ENCODE measurements around the gene OR10C1. TPM values are rescaled to one million over a fixed set of nuclear protein-coding genes. Genes with fewer than 3 reads are reported as not detected.

OR10C1 gene
- polyA plus RNA-seq, 2 of the 4 experiments (the other 2 are of a cell fraction) = not detected

DNA sequence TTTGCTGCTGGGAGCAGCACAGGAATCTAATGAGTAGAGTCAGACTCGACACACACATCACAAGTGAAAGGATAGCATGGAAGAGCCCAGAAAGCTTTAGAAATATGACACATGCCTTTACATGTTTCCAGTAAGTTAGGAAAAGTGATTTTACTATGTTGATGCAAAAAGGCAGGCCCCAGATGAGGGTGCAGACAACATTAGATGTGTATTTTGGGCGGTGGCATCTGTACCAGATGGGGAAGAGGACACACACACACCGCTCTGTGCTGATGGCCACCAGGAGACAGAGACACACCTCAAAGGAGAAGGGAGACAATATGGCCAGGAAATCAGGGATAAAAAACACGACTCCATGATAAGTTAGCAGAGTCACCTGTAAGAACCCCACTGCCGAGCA is 48.0 kb downstream of the OR10C1 start:
- ChIA-PET CTCF (interaction anchor here (0.6 kb wide), 1 partner anchor 30 kb away, joined by 3 read pairs; no protein-coding TSS in a partner anchor), POLR2A (no interaction called here)
- no peak for FAIRE-seq

DNA sequence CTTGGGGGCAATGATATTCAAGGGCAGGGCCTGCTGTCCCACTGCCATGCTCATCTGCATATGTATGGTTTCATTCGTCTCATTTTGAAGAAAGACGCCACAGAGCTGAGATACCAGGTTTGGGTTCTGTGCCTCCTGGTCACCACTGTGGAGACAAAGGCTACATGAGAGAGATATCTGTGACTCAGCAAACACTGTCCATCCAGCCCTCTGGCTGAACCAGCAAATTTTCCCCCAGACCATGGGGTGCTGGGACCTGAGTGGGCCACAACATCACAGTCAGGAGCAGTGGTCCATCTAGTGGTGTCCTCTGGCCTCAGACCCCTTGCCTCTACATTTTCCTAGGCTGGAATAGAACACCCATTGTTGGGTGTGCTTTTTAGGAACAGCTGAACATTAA is 48.6 kb downstream of the OR10C1 start, which contains the start of gene MAS1L:
Gene MAS1L, minus strand, starts transcription at position 297 of the 400 bp plus-strand sequence. Its CDS starts 54 bp downstream, at position 243.
- Histone ChIP-seq H3K4me3 (no peak within 1 kb of the TSS), H3K4me1 (no peaks in the 10 kb centered on the region), H3K4me2 (no peak within 1 kb of the TSS), H3K9me3 (no peaks in the 10 kb centered on the region), H3K27ac (no peak within 1 kb of the TSS)
- CTCF ChIA-PET = no interaction called here
- POLR2A ChIA-PET = no interaction called here
- no peak for FAIRE-seq
- TF ChIP-seq HOXB5 (CRISPR knock-in tag; IDR thresholded peaks at IDR 0.05) (no peak), MAFK (IDR thresholded peaks at IDR 0.05; ENCODE audit: partially characterized antibody) (no peak), JUN (IDR thresholded peaks at IDR 0.05) (no peak)
- TF ChIP-seq, protein P1, sequence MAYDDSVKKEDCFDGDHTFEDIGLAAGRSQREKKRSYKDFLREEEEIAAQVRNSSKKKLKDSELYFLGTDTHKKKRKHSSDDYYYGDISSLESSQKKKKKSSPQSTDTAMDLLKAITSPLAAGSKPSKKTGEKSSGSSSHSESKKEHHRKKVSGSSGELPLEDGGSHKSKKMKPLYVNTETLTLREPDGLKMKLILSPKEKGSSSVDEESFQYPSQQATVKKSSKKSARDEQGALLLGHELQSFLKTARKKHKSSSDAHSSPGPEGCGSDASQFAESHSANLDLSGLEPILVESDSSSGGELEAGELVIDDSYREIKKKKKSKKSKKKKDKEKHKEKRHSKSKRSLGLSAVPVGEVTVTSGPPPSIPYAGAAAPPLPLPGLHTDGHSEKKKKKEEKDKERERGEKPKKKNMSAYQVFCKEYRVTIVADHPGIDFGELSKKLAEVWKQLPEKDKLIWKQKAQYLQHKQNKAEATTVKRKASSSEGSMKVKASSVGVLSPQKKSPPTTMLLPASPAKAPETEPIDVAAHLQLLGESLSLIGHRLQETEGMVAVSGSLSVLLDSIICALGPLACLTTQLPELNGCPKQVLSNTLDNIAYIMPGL (CRISPR knock-in tag; IDR thresholded peaks at IDR 0.05; ENCODE audit: borderline replicate concordance) = no peak
- TF ChIP-seq, protein P2, sequence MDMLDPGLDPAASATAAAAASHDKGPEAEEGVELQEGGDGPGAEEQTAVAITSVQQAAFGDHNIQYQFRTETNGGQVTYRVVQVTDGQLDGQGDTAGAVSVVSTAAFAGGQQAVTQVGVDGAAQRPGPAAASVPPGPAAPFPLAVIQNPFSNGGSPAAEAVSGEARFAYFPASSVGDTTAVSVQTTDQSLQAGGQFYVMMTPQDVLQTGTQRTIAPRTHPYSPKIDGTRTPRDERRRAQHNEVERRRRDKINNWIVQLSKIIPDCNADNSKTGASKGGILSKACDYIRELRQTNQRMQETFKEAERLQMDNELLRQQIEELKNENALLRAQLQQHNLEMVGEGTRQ (IDR thresholded peaks at IDR 0.05) = no peak
- WGBS (ENCODE audit: missing lambda C conversion rate) = no CpG with 5 or more reads among the region's 2 CpGs
- no peak for DNase-seq (ENCODE audit: low read depth in 1 of 2, low spot score in 1 of 2)
- ATAC-seq = no peak

More for the DNA sequence above, 48.0 kb downstream of the OR10C1 start:
- no peaks in the 10 kb centered on the region for H3K4me1 ChIP-seq
- ATAC-seq (no peak), DNase-seq (ENCODE audit: low read depth in 1 of 2, low spot score in 1 of 2) (no peak)
- no peak overlapping the region for H3K27ac ChIP-seq
- no peak overlapping the region for H3K4me3 ChIP-seq
- 24% methylated on average over 5 of the region's 5 CpGs for WGBS (ENCODE audit: missing lambda C conversion rate)
- TF ChIP-seq HOXB5 (CRISPR knock-in tag; IDR thresholded peaks at IDR 0.05) (no peak), CHD2 (IDR thresholded peaks at IDR 0.05; ENCODE audit: low read length, partially characterized antibody) (no peak), CBX8 (IDR thresholded peaks at IDR 0.05) (no peak)
- TF ChIP-seq, protein P1 (CRISPR knock-in tag; IDR thresholded peaks at IDR 0.05; ENCODE audit: borderline replicate concordance) = no peak
- H3K9me3 ChIP-seq = no peaks in the 10 kb centered on the region
- H3K4me2 ChIP-seq = no peak overlapping the region

DNA sequence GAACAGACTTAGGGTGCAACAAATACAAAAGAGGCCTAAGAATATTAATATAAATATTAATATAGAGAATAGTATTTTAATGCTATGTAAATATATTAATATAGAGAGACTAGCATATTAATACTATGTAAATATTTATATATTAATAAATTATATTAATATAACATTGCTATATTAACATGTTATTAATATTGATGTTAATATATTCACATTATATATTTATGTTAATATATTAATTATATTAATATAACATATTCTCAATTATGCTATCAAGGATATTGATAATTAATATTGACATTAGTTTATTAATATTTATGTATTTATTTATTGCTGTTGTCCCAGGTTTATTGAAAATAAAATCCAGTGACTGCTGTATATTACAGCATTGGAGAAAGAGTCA is 49.8 kb downstream of the OR10C1 start:
- ATAC-seq = no peak

More for the DNA sequence above, 49.8 kb downstream of the OR10C1 start:
- no peak for TF ChIP-seq RCOR1 (IDR thresholded peaks at IDR 0.05; ENCODE audit: low read depth, low read length)
- no peak for TF ChIP-seq TP53 (CRISPR knock-in tag; IDR thresholded peaks at IDR 0.05)
- TF ChIP-seq POLR2AphosphoS2 (conservative IDR thresholded peaks at IDR 0.05; ENCODE audit: low read length) = no peak
- TF ChIP-seq, protein P3, sequence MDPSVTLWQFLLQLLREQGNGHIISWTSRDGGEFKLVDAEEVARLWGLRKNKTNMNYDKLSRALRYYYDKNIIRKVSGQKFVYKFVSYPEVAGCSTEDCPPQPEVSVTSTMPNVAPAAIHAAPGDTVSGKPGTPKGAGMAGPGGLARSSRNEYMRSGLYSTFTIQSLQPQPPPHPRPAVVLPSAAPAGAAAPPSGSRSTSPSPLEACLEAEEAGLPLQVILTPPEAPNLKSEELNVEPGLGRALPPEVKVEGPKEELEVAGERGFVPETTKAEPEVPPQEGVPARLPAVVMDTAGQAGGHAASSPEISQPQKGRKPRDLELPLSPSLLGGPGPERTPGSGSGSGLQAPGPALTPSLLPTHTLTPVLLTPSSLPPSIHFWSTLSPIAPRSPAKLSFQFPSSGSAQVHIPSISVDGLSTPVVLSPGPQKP (IDR thresholded peaks at IDR 0.05; ENCODE audit: low read depth, low read length) = no peak
- no peak for TF ChIP-seq HOXB13 (CRISPR knock-in tag; IDR thresholded peaks at IDR 0.05; ENCODE audit: low read depth)
- no peak for TF ChIP-seq JUN (IDR thresholded peaks at IDR 0.05)
- no peak for TF ChIP-seq MYC (IDR thresholded peaks at IDR 0.05; ENCODE audit: borderline replicate concordance, low read length)
- TF ChIP-seq KDM1A (IDR thresholded peaks at IDR 0.05; ENCODE audit: low read depth) = no peak
- TF ChIP-seq, protein P4, sequence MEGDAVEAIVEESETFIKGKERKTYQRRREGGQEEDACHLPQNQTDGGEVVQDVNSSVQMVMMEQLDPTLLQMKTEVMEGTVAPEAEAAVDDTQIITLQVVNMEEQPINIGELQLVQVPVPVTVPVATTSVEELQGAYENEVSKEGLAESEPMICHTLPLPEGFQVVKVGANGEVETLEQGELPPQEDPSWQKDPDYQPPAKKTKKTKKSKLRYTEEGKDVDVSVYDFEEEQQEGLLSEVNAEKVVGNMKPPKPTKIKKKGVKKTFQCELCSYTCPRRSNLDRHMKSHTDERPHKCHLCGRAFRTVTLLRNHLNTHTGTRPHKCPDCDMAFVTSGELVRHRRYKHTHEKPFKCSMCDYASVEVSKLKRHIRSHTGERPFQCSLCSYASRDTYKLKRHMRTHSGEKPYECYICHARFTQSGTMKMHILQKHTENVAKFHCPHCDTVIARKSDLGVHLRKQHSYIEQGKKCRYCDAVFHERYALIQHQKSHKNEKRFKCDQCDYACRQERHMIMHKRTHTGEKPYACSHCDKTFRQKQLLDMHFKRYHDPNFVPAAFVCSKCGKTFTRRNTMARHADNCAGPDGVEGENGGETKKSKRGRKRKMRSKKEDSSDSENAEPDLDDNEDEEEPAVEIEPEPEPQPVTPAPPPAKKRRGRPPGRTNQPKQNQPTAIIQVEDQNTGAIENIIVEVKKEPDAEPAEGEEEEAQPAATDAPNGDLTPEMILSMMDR (IDR thresholded peaks at IDR 0.05) = no peak
- no peak for TF ChIP-seq HDAC2 (IDR thresholded peaks at IDR 0.05)
- TF ChIP-seq FOXS1 (CRISPR knock-in tag; IDR thresholded peaks at IDR 0.05) = no peak
- TF ChIP-seq POLR2A (IDR thresholded peaks at IDR 0.05; ENCODE audit: low read length) = no peak
- TF ChIP-seq, protein P5, sequence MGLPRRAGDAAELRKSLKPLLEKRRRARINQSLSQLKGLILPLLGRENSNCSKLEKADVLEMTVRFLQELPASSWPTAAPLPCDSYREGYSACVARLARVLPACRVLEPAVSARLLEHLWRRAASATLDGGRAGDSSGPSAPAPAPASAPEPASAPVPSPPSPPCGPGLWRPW (IDR thresholded peaks at IDR 0.05) = no peak
- no peak for TF ChIP-seq SREBF2 (IDR thresholded peaks at IDR 0.05)
- Histone ChIP-seq H3K9me3 (no peaks in the 10 kb centered on the region), H3K4me3 (no peak overlapping the region), H3K4me1 (no peaks in the 10 kb centered on the region), H3K4me2 (no peak overlapping the region), H3K27ac (no peak overlapping the region)
- no peak for DNase-seq (ENCODE audit: low read depth in 1 of 2, low spot score in 1 of 2)
- FAIRE-seq = no peak
- ChIA-PET CTCF (no interaction called here), POLR2A (no interaction called here)
